ENCODE results near the gene ZNF778.

Gene ZNF778

DNA sequence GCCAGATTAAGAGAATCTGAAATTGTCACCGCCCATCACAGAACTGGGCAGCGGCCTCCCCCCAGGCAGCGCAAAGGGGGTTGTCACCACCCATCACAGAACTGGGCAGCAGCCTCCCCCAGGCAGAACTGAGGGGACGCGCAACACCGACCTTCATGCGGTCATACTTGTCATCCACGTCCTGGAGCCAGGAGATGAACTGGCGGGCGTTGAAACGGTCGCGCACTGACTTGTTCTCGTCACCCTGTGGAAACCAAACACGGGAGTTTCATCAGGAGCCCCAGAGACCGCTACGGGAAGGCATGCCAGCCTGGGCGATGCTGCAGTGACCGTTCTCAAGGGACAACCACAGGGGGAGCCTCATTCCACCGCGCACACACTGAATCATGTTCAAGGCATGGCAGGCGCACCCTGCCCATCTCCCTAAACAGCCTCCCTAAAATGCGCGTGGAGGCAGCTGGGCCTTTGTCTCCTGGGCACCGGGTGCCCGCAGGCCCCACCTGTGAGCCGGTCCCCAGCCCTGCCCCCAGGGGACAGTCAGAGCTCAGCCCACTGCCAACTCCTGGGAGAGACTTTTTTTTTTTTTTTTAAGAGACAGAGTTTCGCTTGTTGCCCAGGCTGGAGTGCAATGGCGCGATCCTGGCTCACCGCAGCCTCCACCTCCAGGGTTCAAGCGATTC lies 53.3 kb downstream of the ZNF778 start:
- Histone ChIP-seq H3K4me3 (ENCODE audit: low read depth in 1 of 2, low read length in 2 of 2) (no peak overlapping the region), H3K36me3 (ENCODE audit: control insufficient read depth in 1 of 2, insufficient read depth in 2 of 2, low read length in 2 of 2) (peaks cover 11 to 78% of the 10 kb centered on the region in 2 donors), H3K27ac (ENCODE audit: low read depth, low read length) (no peak overlapping the region), H3K9me3 (ENCODE audit: control insufficient read depth in 1 of 2, low read length in 2 of 2) (no peaks in the 10 kb centered on the region), H3K9ac (ENCODE audit: low read depth in 1 of 2, low read length in 2 of 2) (no peak overlapping the region), H3K4me1 (ENCODE audit: control insufficient read depth in 1 of 2, insufficient read depth in 2 of 2, low read length in 2 of 2) (peaks cover 5 to 23% of the 10 kb centered on the region in 2 donors), H3K27me3 (ENCODE audit: control insufficient read depth in 1 of 2, insufficient read depth in 2 of 2, low read length in 2 of 2) (no peaks in the 10 kb centered on the region)

DNA sequence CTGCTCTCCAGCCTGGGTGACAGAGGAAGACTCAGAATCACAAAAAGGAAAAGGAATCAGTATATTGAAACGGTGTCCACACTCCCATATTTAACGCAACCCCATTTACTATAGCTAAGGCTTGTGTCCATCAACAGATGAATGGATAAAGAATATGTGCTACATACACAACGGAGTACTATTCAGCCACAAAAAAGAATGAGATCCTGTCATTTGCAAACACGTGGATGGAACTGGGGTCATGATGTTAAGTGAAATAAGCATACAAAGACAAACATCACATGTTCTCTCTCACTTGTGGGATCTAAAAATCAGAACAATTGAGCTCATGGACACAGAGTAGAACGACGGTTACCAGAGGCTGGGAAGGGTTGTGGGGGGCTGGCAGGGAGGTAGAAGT lies 55.1 kb downstream of the ZNF778 start:
- no peaks in the 10 kb centered on the region for H3K27me3 ChIP-seq (ENCODE audit: control insufficient read depth in 1 of 2, insufficient read depth in 2 of 2, low read length in 2 of 2)
- peaks cover 5 to 23% of the 10 kb centered on the region in 2 donors for H3K4me1 ChIP-seq (ENCODE audit: control insufficient read depth in 1 of 2, insufficient read depth in 2 of 2, low read length in 2 of 2)
- no peaks in the 10 kb centered on the region for H3K9me3 ChIP-seq (ENCODE audit: control insufficient read depth in 1 of 2, low read length in 2 of 2)
- H3K4me3 ChIP-seq (ENCODE audit: low read depth in 1 of 2, low read length in 2 of 2) = no peak overlapping the region
- H3K27ac ChIP-seq (ENCODE audit: low read depth, low read length) = no peak overlapping the region
- H3K36me3 ChIP-seq (ENCODE audit: control insufficient read depth in 1 of 2, insufficient read depth in 2 of 2, low read length in 2 of 2) = peaks cover 21 to 78% of the 10 kb centered on the region in 2 donors
- no peak overlapping the region for H3K9ac ChIP-seq (ENCODE audit: low read depth in 1 of 2, low read length in 2 of 2)

DNA sequence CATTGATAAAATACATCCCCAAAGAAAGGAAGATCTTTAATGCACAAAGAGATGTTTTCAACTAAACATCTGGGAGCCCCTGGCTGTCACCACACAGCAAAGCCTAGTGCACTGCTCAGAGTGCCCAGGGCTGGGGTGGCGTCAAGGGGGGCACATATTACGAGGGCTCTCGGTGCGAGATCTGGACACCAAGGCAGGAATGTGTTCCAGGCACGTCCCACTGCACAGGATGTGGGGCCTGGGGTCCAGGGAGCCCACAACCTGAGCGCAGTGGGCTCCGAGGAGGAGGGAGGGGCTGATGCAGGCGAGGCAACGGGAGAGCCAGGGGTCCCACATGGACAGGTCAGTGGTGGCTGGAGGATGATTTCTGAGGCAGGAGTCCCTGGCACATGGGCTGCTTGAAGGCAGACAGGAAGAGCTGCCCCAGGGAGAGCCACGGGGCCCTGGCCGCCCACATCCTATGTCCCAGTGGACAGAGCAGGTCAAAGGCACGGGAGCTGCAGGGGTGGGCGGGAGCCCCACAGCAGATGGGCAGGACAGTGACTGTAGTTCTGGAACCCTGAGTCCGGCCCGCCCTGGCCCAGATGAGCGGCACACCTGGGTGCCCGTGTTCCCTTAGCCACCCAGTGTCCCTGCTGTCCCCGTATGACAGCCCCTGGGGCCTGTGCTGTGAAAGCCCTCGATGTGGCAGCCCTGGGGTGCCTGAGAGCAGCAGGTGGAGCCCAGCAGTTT lies 56.4 kb downstream of the ZNF778 start:
- Histone ChIP-seq H3K9me3 (ENCODE audit: control insufficient read depth in 1 of 2, low read length in 2 of 2) (no peaks in the 10 kb centered on the region), H3K36me3 (ENCODE audit: control insufficient read depth in 1 of 2, insufficient read depth in 2 of 2, low read length in 2 of 2) (peaks cover 17 to 84% of the 10 kb centered on the region in 2 donors), H3K27ac (ENCODE audit: low read depth, low read length) (no peak overlapping the region), H3K9ac (ENCODE audit: low read depth in 1 of 2, low read length in 2 of 2) (no peak overlapping the region), H3K27me3 (ENCODE audit: control insufficient read depth in 1 of 2, insufficient read depth in 2 of 2, low read length in 2 of 2) (no peaks in the 10 kb centered on the region), H3K4me3 (ENCODE audit: low read depth in 1 of 2, low read length in 2 of 2) (peak overlapping the region in 1 of 2 donors; percentile 1), H3K4me1 (ENCODE audit: control insufficient read depth in 1 of 2, insufficient read depth in 2 of 2, low read length in 2 of 2) (peaks cover 5 to 23% of the 10 kb centered on the region in 2 donors)

DNA sequence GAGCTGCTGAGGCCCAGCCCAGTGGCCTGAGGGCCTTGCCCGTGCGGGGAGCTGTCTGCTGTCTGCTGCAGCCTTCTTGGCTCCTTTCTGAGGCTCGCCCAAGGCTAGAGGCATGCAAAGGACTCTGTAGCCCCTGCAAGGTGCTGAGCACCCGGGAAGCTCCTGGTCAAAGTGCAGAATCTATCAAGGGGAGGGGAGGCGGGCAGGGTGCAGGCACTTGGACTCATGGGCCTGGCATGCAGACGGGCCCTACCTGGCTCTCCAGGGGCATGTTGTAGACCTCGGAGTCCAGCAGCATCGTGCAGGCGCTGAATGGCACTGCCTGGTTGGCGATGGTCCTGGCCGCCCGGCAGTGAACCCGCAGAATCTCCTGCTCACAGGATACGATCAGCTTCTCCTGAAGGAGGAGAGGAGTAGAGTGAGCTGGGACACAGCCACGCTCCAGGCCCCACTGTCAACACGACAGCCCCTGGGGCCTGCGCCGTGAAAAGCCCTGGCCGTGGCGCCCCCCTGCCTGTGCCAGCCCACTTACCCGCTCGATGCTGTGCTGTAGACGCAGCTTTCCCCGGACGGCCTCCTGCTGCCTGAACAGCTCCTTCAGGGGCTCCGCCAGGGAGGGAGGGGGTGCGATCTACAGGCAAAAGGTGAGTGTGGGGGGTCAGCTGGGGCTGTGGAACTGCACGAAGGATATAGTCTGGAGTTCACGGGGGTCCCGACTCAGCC lies 57.2 kb downstream of the ZNF778 start:
- no peak overlapping the region for H3K9ac ChIP-seq (ENCODE audit: low read depth in 1 of 2, low read length in 2 of 2)
- H3K36me3 ChIP-seq (ENCODE audit: control insufficient read depth in 1 of 2, insufficient read depth in 2 of 2, low read length in 2 of 2) = peaks cover 14 to 83% of the 10 kb centered on the region in 2 donors
- H3K4me3 ChIP-seq (ENCODE audit: low read depth in 1 of 2, low read length in 2 of 2) = peak overlapping the region in 1 of 2 donors; percentile 1
- H3K27me3 ChIP-seq (ENCODE audit: control insufficient read depth in 1 of 2, insufficient read depth in 2 of 2, low read length in 2 of 2) = no peaks in the 10 kb centered on the region
- H3K27ac ChIP-seq (ENCODE audit: low read depth, low read length) = no peak overlapping the region
- H3K9me3 ChIP-seq (ENCODE audit: control insufficient read depth in 1 of 2, low read length in 2 of 2) = no peaks in the 10 kb centered on the region
- H3K4me1 ChIP-seq (ENCODE audit: control insufficient read depth in 1 of 2, insufficient read depth in 2 of 2, low read length in 2 of 2) = peaks cover 5 to 23% of the 10 kb centered on the region in 2 donors

DNA sequence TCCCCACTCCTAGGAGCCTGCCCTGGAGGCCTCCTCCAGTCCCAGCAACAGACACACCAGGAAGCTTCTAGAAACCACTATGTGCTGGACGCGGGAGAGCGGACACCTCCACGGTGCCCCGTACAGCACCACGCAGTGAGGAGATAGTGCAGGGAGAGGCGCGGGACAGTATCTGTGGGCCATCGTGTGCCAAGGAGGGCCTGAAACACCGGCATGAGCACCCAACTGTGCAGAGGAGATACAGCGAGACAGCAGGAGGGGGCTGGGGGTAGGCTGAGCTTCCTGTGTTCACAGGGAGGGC lies 57.7 kb downstream of the ZNF778 start:
- Histone ChIP-seq H3K9me3 (ENCODE audit: control insufficient read depth in 1 of 2, low read length in 2 of 2) (no peaks in the 10 kb centered on the region), H3K27ac (ENCODE audit: low read depth, low read length) (no peak overlapping the region), H3K27me3 (ENCODE audit: control insufficient read depth in 1 of 2, insufficient read depth in 2 of 2, low read length in 2 of 2) (no peaks in the 10 kb centered on the region), H3K9ac (ENCODE audit: low read depth in 1 of 2, low read length in 2 of 2) (no peak overlapping the region), H3K4me3 (ENCODE audit: low read depth in 1 of 2, low read length in 2 of 2) (no peak overlapping the region), H3K36me3 (ENCODE audit: control insufficient read depth in 1 of 2, insufficient read depth in 2 of 2, low read length in 2 of 2) (peaks cover 14 to 77% of the 10 kb centered on the region in 2 donors), H3K4me1 (ENCODE audit: control insufficient read depth in 1 of 2, insufficient read depth in 2 of 2, low read length in 2 of 2) (peaks cover 5 to 18% of the 10 kb centered on the region in 2 donors)

DNA sequence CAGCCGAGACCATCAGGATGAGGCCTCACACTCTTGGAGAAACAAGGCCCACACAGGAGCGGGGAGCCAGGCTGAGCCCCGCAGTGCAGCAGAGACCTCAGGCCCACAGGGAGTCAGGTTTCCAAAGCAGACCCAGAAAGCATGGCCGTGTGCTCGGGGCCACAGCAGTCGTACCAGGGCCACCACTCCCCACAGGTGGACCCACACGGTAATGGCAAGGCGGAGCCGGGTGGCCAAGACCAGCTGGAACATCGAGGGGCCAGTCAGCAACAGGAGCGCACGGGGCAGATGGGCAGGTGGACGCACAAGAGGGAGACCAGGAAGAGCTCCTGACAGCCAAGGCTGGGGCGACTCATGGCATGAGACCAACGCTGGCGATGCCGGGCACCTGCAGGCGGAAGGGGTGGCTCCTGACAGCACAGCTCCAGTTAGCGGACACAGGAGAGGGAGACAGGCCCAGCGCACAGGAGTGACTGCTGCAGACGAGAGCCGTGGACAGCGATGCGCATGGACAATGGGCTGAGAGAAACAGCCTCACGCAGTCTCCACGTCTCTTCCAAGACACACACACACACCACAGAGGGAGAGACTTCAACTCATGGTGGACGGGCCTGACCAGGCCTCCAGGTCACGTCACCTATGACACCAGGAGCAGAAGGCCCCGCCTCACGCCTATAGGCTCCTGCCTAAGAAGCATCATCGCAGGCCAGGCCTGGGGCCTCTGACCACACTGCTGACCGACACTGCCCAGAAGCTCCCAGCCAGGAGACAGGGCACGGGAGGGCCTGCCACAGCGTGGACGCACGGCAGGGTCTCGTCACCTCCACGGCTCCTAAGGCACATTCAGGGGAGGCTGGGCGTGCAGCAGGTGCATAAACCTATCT lies 58.6 kb downstream of the ZNF778 start:
- Histone ChIP-seq H3K27ac (ENCODE audit: low read depth, low read length) (no peak overlapping the region), H3K36me3 (ENCODE audit: control insufficient read depth in 1 of 2, insufficient read depth in 2 of 2, low read length in 2 of 2) (peaks cover 14 to 75% of the 10 kb centered on the region in 2 donors), H3K9ac (ENCODE audit: low read depth in 1 of 2, low read length in 2 of 2) (no peak overlapping the region), H3K4me1 (ENCODE audit: control insufficient read depth in 1 of 2, insufficient read depth in 2 of 2, low read length in 2 of 2) (peaks cover 5 to 16% of the 10 kb centered on the region in 2 donors), H3K4me3 (ENCODE audit: low read depth in 1 of 2, low read length in 2 of 2) (no peak overlapping the region), H3K9me3 (ENCODE audit: control insufficient read depth in 1 of 2, low read length in 2 of 2) (no peaks in the 10 kb centered on the region), H3K27me3 (ENCODE audit: control insufficient read depth in 1 of 2, insufficient read depth in 2 of 2, low read length in 2 of 2) (no peaks in the 10 kb centered on the region)

DNA sequence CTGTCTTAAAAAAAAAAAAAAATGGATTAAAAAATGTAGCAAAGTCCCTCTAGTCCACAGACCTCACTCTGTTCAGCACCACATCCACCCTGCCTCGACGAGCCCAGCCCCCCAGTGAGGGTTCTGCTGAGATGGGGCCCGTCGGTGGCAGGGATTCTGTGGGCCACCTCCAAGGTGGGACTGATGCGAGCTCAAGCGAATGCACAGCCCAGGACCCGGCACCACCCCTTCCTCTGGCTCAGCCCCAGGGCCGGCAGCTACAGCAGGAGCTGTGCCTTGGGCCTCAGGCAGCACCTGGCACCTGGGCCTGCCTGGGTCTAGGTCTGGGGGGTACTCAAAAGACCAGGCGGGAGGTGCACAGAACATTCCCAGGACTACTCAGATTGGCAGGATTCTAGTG lies 59.5 kb downstream of the ZNF778 start:
- H3K4me1 ChIP-seq (ENCODE audit: control insufficient read depth in 1 of 2, insufficient read depth in 2 of 2, low read length in 2 of 2) = peaks cover 5 to 16% of the 10 kb centered on the region in 2 donors
- H3K9me3 ChIP-seq (ENCODE audit: control insufficient read depth in 1 of 2, low read length in 2 of 2) = no peaks in the 10 kb centered on the region
- H3K27me3 ChIP-seq (ENCODE audit: control insufficient read depth in 1 of 2, insufficient read depth in 2 of 2, low read length in 2 of 2) = no peaks in the 10 kb centered on the region
- H3K9ac ChIP-seq (ENCODE audit: low read depth in 1 of 2, low read length in 2 of 2) = no peak overlapping the region
- H3K27ac ChIP-seq (ENCODE audit: low read depth, low read length) = no peak overlapping the region
- H3K4me3 ChIP-seq (ENCODE audit: low read depth in 1 of 2, low read length in 2 of 2) = no peak overlapping the region
- peaks cover 14 to 74% of the 10 kb centered on the region in 2 donors for H3K36me3 ChIP-seq (ENCODE audit: control insufficient read depth in 1 of 2, insufficient read depth in 2 of 2, low read length in 2 of 2)

DNA sequence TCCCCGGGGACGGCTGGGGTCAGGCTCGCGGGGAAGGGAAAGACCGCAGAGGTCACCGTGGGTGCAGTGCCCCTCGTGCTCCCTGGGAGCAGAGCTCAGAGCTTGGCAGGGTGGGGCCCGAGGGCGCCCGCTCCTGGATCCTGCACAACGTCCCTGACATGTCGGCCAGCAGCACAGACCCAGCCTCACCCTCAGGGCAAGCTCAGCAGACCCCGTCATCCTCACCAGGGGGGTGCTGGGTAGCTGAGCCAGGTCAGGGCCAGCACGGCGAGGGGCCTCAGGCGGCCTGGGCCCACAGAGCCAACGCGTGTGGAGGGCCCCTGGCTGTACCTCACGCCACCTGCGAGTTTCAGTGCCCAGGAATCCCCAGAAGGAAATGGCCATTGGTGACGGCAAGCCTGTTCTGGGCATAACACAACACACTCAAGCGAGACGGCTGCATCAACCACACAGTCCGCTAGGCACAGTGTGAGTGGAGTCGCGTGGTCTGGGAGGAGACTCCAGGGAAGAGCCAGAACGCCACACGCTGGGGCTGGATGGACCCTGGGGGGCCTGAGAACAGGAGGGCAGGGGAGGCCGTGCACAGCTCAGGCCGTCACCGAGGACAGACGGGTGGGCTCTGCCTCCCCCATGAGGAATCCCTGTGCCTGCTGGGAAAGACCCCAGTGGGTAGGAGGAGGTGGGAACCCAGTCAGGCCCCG lies 60.3 kb downstream of the ZNF778 start:
- no peak overlapping the region for H3K4me3 ChIP-seq (ENCODE audit: low read depth in 1 of 2, low read length in 2 of 2)
- no peaks in the 10 kb centered on the region for H3K9me3 ChIP-seq (ENCODE audit: control insufficient read depth in 1 of 2, low read length in 2 of 2)
- H3K36me3 ChIP-seq (ENCODE audit: control insufficient read depth in 1 of 2, insufficient read depth in 2 of 2, low read length in 2 of 2) = peaks cover 14 to 75% of the 10 kb centered on the region in 2 donors
- H3K9ac ChIP-seq (ENCODE audit: low read depth in 1 of 2, low read length in 2 of 2) = no peak overlapping the region
- H3K4me1 ChIP-seq (ENCODE audit: control insufficient read depth in 1 of 2, insufficient read depth in 2 of 2, low read length in 2 of 2) = peaks cover 5 to 16% of the 10 kb centered on the region in 2 donors
- H3K27me3 ChIP-seq (ENCODE audit: control insufficient read depth in 1 of 2, insufficient read depth in 2 of 2, low read length in 2 of 2) = no peaks in the 10 kb centered on the region
- no peak overlapping the region for H3K27ac ChIP-seq (ENCODE audit: low read depth, low read length)

DNA sequence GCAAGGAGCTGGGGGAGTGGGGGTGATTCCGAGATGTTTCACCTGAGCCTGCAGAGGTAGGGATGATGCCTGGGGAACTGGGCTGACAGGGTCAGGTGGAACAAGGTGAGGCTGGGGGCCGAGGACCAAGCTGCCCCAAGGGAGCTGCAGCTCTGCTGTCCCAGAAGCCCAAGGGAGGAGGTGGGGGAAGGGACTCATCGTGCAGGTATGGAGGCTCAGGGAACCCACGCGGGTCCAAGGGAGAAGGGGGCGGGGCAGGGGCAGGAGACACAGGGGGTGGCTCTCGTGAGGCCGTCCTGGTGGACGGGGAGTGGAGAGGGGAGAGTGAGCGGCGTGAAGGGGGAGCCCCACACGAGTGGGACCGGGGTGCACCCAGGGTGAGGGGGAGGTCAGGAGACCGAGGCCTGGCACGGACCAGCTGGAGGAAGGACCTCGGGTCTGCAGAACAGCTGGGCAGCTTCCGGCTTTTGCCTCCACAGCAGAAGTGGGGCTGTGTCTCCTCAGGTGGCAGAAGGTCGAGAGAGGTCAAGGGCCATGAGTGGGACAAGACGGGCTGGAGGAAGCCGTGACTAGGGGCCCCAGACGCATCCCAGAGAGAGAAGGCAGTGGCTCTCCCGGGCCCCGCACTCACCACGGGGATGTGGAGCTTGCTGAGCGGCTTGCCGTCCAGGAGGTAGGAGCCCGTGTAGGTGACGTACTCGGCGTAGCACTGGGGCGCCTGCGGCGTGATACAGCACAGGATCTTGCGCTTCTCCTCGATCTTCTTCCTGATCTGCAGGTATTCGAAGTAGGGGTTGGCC lies 61.1 kb downstream of the ZNF778 start:
- Histone ChIP-seq H3K27ac (ENCODE audit: low read depth, low read length) (no peak overlapping the region), H3K36me3 (ENCODE audit: control insufficient read depth in 1 of 2, insufficient read depth in 2 of 2, low read length in 2 of 2) (peaks cover 11 to 76% of the 10 kb centered on the region in 2 donors), H3K9ac (ENCODE audit: low read depth in 1 of 2, low read length in 2 of 2) (no peak overlapping the region), H3K27me3 (ENCODE audit: control insufficient read depth in 1 of 2, insufficient read depth in 2 of 2, low read length in 2 of 2) (no peaks in the 10 kb centered on the region), H3K9me3 (ENCODE audit: control insufficient read depth in 1 of 2, low read length in 2 of 2) (no peaks in the 10 kb centered on the region), H3K4me3 (ENCODE audit: low read depth in 1 of 2, low read length in 2 of 2) (no peak overlapping the region), H3K4me1 (ENCODE audit: control insufficient read depth in 1 of 2, insufficient read depth in 2 of 2, low read length in 2 of 2) (peaks cover 5 to 16% of the 10 kb centered on the region in 2 donors)
